GM18520 (cell line): ENCODE results near the gene RRP8.

ENCODE experiments used
- ATAC-seq: cut with Tn5 transposase; IDR thresholded peaks from one replicate; pipeline ENCODE4 v1.9.1; 2021; ENCODE audit not compliant: unreplicated experiment

The RRP8 gene

GRCh38 chr11:6546735-6547134 is 56.7 kb downstream of the RRP8 start:
- ATAC-seq, result no peak

- no peak for ATAC-seq
Measured at GRCh38 chr11:6545917-6546605, 57.4 kb downstream of the RRP8 start.
